H1 (cell line): ENCODE measurements around the gene PCED1B. TPM values are rescaled to one million over a fixed set of nuclear protein-coding genes. Genes with fewer than 3 reads are reported as not detected.

Experiments used
- CTCF ChIA-PET: fragments of 300-600 bp; sonication (Branson Sonifier 250); formaldehyde crosslinking; loops from one replicate; lab custom pipeline; 2021; ENCODE audit not compliant: partially characterized antibody; lab: Charles Lee
- POLR2A ChIA-PET: fragments of 300-600 bp; sonication (Branson Sonifier 250); formaldehyde crosslinking; loops from one replicate; lab custom pipeline; 2021; ENCODE audit warnings: inconsistent platforms; ENCODE audit not compliant: partially characterized antibody; lab: Charles Lee
- DNase-seq, 2 experiments: peaks; one replicate each; pipeline versions ENCODE4 v3.0.0 to v3.0.0-alpha.2; 2010 to 2022; ENCODE audit warnings: low spot score in 2 of 2, low read depth in 1 of 2, mixed read lengths in 1 of 2
- FAIRE-seq: peaks from 2 replicates; lab custom pipeline; 2011; peaks lifted over from hg19 to GRCh38; lab: Jason Lieb, UNC
- H2AFZ ChIP-seq: 2 replicates; pipeline ENCODE4 v1.8.1; 2012; ENCODE audit warnings: low read length, inconsistent platforms
- H2AK5ac ChIP-seq: 2 replicates; pipeline ENCODE4 v1.6.1; 2013; ENCODE audit warnings: low read depth, low read length
- H2BK120ac ChIP-seq: replicated peaks from 2 replicates; pipeline ENCODE3; 2013; ENCODE audit warnings: low read depth, low read length, inconsistent platforms
- H2BK12ac ChIP-seq: 2 replicates; pipeline ENCODE4 v1.6.1; 2013; ENCODE audit warnings: low read depth, low read length
- H2BK15ac ChIP-seq: 2 replicates; pipeline ENCODE4 v1.6.1; 2013; ENCODE audit warnings: low read length
- H2BK20ac ChIP-seq: 2 replicates; pipeline ENCODE4 v1.6.1; 2013; ENCODE audit warnings: low read length
- H2BK5ac ChIP-seq: 2 replicates; pipeline ENCODE4 v1.6.1; 2013; ENCODE audit warnings: low read depth, low read length
- H3K14ac ChIP-seq: 2 replicates; pipeline ENCODE4 v1.6.1; 2013; ENCODE audit warnings: inconsistent platforms; ENCODE audit not compliant: insufficient read length
- H3K18ac ChIP-seq: 2 replicates; pipeline ENCODE4 v1.6.1; 2013; ENCODE audit warnings: low read length; ENCODE audit errors: extremely low read depth
- H3K23ac ChIP-seq: 2 replicates; pipeline ENCODE4 v1.6.1; 2013; ENCODE audit warnings: inconsistent platforms; ENCODE audit not compliant: insufficient read length
- H3K23me2 ChIP-seq: 2 replicates; pipeline ENCODE4 v1.6.1; 2013; ENCODE audit warnings: low read depth, low read length
- H3K27ac ChIP-seq: 2 replicates; pipeline ENCODE4 v1.6.1; 2011; ENCODE audit warnings: low read depth, low read length, inconsistent platforms
- H3K27me3 ChIP-seq, 4 experiments: replicated peaks in 1 of 4; 1 replicate in 1 of 4; 2 replicates in 3 of 4; pipeline versions ENCODE4 v1.6.1 to v1.8.1; 2011 to 2013; ENCODE audit warnings: low read length in 3 of 4, mild to moderate bottlenecking in 3 of 4, inconsistent platforms in 2 of 4, mixed read lengths in 2 of 4, moderate library complexity in 1 of 4; ENCODE audit not compliant: control insufficient read depth in 3 of 4, insufficient read depth in 3 of 4; ENCODE audit errors: extremely low read depth in 1 of 4
- H3K36me3 ChIP-seq, 4 experiments: 2 replicates each; pipeline versions ENCODE4 v1.6.1 to v1.8.1; 2011 to 2013; ENCODE audit warnings: mild to moderate bottlenecking in 4 of 4, low read length in 3 of 4, moderate library complexity in 2 of 4, control low read depth in 1 of 4, inconsistent platforms in 1 of 4; ENCODE audit not compliant: insufficient read depth in 4 of 4, control insufficient read depth in 2 of 4
- H3K4ac ChIP-seq: replicated peaks from 2 replicates; pipeline ENCODE3; 2013; ENCODE audit warnings: low read length, low read depth, mixed read lengths, inconsistent platforms; ENCODE audit not compliant: insufficient read length
- H3K4me1 ChIP-seq, 4 experiments: replicated peaks in 1 of 4; 1 replicate in 1 of 4; 2 replicates in 3 of 4; pipeline versions ENCODE4 v1.6.1 to v1.8.1; 2011 to 2013; ENCODE audit warnings: low read length in 3 of 4, inconsistent platforms in 2 of 4, mixed read lengths in 1 of 4; ENCODE audit not compliant: insufficient read depth in 4 of 4, control insufficient read depth in 3 of 4
- H3K4me2 ChIP-seq, 2 experiments: 2 replicates each; pipeline versions ENCODE4 v1.6.1 to v1.8.1; 2011 to 2013; ENCODE audit warnings: low read depth in 2 of 2, low read length in 2 of 2, control low read depth in 1 of 2, inconsistent platforms in 1 of 2, mild to moderate bottlenecking in 1 of 2; ENCODE audit not compliant: insufficient read depth in 1 of 2
- H3K4me3 ChIP-seq, 4 experiments: fragments of 200-600, 300-600 bp in 1 of 4; sonication (generic), shearing (Covaris generic), sonication (Bioruptor Twin) in 1 of 4; 2 replicates each; pipeline versions ENCODE4 v1.5.1 to v1.8.1; 2011 to 2016; ENCODE audit warnings: low read length in 4 of 4, low read depth in 3 of 4, control low read depth in 2 of 4, inconsistent platforms in 2 of 4, mild to moderate bottlenecking in 2 of 4, mixed read lengths in 1 of 4, moderate library complexity in 1 of 4; ENCODE audit not compliant: insufficient read depth in 2 of 4; ENCODE audit errors: extremely low read depth in 1 of 4
- H3K56ac ChIP-seq: replicated peaks from 2 replicates; pipeline ENCODE3; 2013; ENCODE audit warnings: low read depth, mild to moderate bottlenecking, mixed read lengths, low read length, inconsistent platforms; ENCODE audit not compliant: insufficient read length
- H3K79me1 ChIP-seq: 2 replicates; pipeline ENCODE4 v1.6.1; 2013; ENCODE audit warnings: low read depth, low read length, control low read depth
- H3K79me2 ChIP-seq, 2 experiments: 2 replicates each; pipeline versions ENCODE4 v1.6.1 to v1.8.1; 2012 to 2013; ENCODE audit warnings: low read length in 2 of 2, mild to moderate bottlenecking in 2 of 2, inconsistent platforms in 1 of 2; ENCODE audit not compliant: insufficient read depth in 2 of 2, control insufficient read depth in 1 of 2
- H3K9ac ChIP-seq, 4 experiments: replicated peaks in 1 of 4; 1 replicate in 1 of 4; 2 replicates in 3 of 4; pipeline versions ENCODE4 v1.6.1 to v1.8.1; 2011 to 2013; ENCODE audit warnings: low read depth in 3 of 4, low read length in 3 of 4, control low read depth in 2 of 4, mild to moderate bottlenecking in 2 of 4, moderate library complexity in 2 of 4, inconsistent platforms in 1 of 4; ENCODE audit errors: extremely low read depth in 1 of 4
- H3K9me3 ChIP-seq, 2 experiments: 2 replicates each; pipeline versions ENCODE4 v1.6.1 to v1.8.1; 2012 to 2013; ENCODE audit warnings: mild to moderate bottlenecking in 2 of 2, moderate library complexity in 2 of 2, control low read depth in 1 of 2, inconsistent platforms in 1 of 2, low read depth in 1 of 2, low read length in 1 of 2, mixed read lengths in 1 of 2; ENCODE audit not compliant: insufficient read depth in 2 of 2
- H4K20me1 ChIP-seq, 2 experiments: replicated peaks in 1 of 2; 2 replicates each; pipeline versions ENCODE3 to v1.8.1; 2011 to 2013; ENCODE audit warnings: inconsistent platforms in 2 of 2, low read length in 2 of 2, mild to moderate bottlenecking in 1 of 2; ENCODE audit not compliant: insufficient read depth in 2 of 2, control insufficient read depth in 1 of 2
- H4K5ac ChIP-seq: 2 replicates; pipeline ENCODE4 v1.6.1; 2013; ENCODE audit warnings: low read length, low read depth, mixed read lengths, inconsistent platforms; ENCODE audit not compliant: insufficient read length
- H4K8ac ChIP-seq: 2 replicates; pipeline ENCODE4 v1.8.0; 2013; ENCODE audit warnings: mild to moderate bottlenecking, moderate library complexity, low read length, inconsistent platforms; ENCODE audit not compliant: insufficient read depth; ENCODE audit errors: extremely low read depth
- H4K91ac ChIP-seq: replicated peaks from 2 replicates; pipeline ENCODE3; 2013; ENCODE audit warnings: low read length, mixed read lengths, inconsistent platforms; ENCODE audit not compliant: insufficient read length
- EZH2 ChIP-seq: fragments of 200-600 bp; sonication (generic); IDR thresholded peaks from 2 replicates; pipeline ENCODE4 v1.7.1; 2012; ENCODE audit warnings: low read depth, mild to moderate bottlenecking, moderate library complexity, low read length, inconsistent platforms; ENCODE audit not compliant: severe bottlenecking
- GABPA ChIP-seq: IDR thresholded peaks from 2 replicates; pipeline ENCODE4 v1.6.1; 2011; ENCODE audit warnings: mild to moderate bottlenecking, low read length, moderate library complexity, borderline replicate concordance; ENCODE audit not compliant: insufficient read depth
- HDAC6 ChIP-seq: IDR thresholded peaks from one replicate; pipeline ENCODE4 v1.7.1; 2012; ENCODE audit warnings: low read depth, mild to moderate bottlenecking, inconsistent platforms, low read length, moderate library complexity
- JUND ChIP-seq: IDR thresholded peaks from 2 replicates; pipeline ENCODE4 v1.6.1; 2011; ENCODE audit warnings: mild to moderate bottlenecking, improper control_type of control experiment, low read length
- KDM5A ChIP-seq: fragments of 200-600 bp; IDR thresholded peaks from 2 replicates; pipeline ENCODE4 v1.7.1; 2012; ENCODE audit warnings: mild to moderate bottlenecking, low read length, inconsistent platforms, mixed read lengths
- RNF2 ChIP-seq: fragments of 200-900, 300-1000 bp; sonication (generic); IDR thresholded peaks from 2 replicates; pipeline ENCODE4 v1.7.1; 2016; ENCODE audit warnings: borderline replicate concordance, low read depth, mild to moderate bottlenecking, antibody characterized with exemption, low read length; ENCODE audit not compliant: poor library complexity, severe bottlenecking; ENCODE audit errors: missing control alignments
- SAP30 ChIP-seq: fragments of 300-600 bp; sonication (generic); IDR thresholded peaks from 2 replicates; pipeline ENCODE4 v1.7.1; 2012; ENCODE audit warnings: low read length, moderate library complexity, mild to moderate bottlenecking, inconsistent platforms; ENCODE audit not compliant: insufficient read depth, insufficient replicate concordance
- SIX5 ChIP-seq: IDR thresholded peaks from 2 replicates; pipeline ENCODE4 v1.6.1; 2011; ENCODE audit warnings: mild to moderate bottlenecking, low read depth, low read length
- SP2 ChIP-seq: IDR thresholded peaks from 2 replicates; pipeline ENCODE4 v1.6.1; 2012; ENCODE audit warnings: mild to moderate bottlenecking, low read length, inconsistent platforms
- USF2 ChIP-seq: IDR thresholded peaks from 2 replicates; pipeline ENCODE4 v1.6.1; 2011; ENCODE audit warnings: low read length, improper control_type of control experiment
- YY1 ChIP-seq: IDR thresholded peaks from 2 replicates; pipeline ENCODE4 v1.6.1; 2011; ENCODE audit warnings: low read depth, mild to moderate bottlenecking, low read length
- ZNF274 ChIP-seq: IDR thresholded peaks from 2 replicates; pipeline ENCODE4 v1.7.0; 2012; ENCODE audit warnings: low read length, borderline replicate concordance; ENCODE audit errors: extremely low read depth
- WGBS, 2 experiments: shearing (Covaris generic) in 1 of 2; methylation state at CpG; one replicate each; pipeline versions ENCODE4 v1.1.6 to v1.1.7; 2013 to 2015; ENCODE audit warnings: low lambda C conversion rate in 2 of 2, mixed read lengths in 2 of 2, inconsistent platforms in 1 of 2, low coverage in 1 of 2, missing lambda C conversion rate in 1 of 2; ENCODE audit not compliant: insufficient replicate concordance in 2 of 2, insufficient coverage in 1 of 2, insufficient read length in 1 of 2; ENCODE audit errors: extremely low coverage in 1 of 2, missing lambda C conversion rate in 1 of 2; 5-methylcytosine and 5-hydroxymethylcytosine counted together
- polyA plus RNA-seq, 7 experiments: library from polyadenylated mRNA; depleted of rRNA in 3 of 7; stranded (reverse) in 5 of 7; unstranded in 2 of 7; fragments of >200 nt in 5 of 7; fragments of 200-250 nt in 2 of 7; gene quantifications; 1 replicate in 5 of 7; 2 replicates in 1 of 7; 4 replicates in 1 of 7; pipeline versions ENCODE4 v1.2.1 to v1.2.3, GENCODE V29; 2011 to 2013; ENCODE audit warnings: missing spikeins in 2 of 7, mixed read lengths in 2 of 7
- total RNA-seq: library from RNA; stranded (reverse); fragmentation: NEBNext Ultra II Directional; extraction: Animal tissue kit (Norgen Biotek cat#: 25700); gene quantifications from 2 replicates; pipeline ENCODE4 v1.2.1, GENCODE V29; 2021

The PCED1B gene
- total and polyA plus RNA-seq, 2 of the 8 experiments (the other 6 are each of a cell fraction or from before 2014, with no cell fraction given) = 4.7 to 5.4 TPM

GRCh38 chr12:47184229-47184628 lies 104.8 kb downstream of the PCED1B start:
- Histone ChIP-seq H3K27me3 (no peaks in the 10 kb centered on the region), H2BK120ac (no peak overlapping the region), H4K20me1 (no peaks in the 10 kb centered on the region), H3K4me2 (no peak overlapping the region), H3K36me3 (no peaks in the 10 kb centered on the region; a peak in 1 of 8 replicates), H3K23me2 (no peaks in the 10 kb centered on the region), H3K79me1 (no peaks in the 10 kb centered on the region), H3K4ac (no peak overlapping the region), H4K5ac (no peak overlapping the region), H3K14ac (no peak overlapping the region), H4K8ac (no peak overlapping the region), H4K91ac (no peak overlapping the region), H2BK5ac (no peak overlapping the region), H2BK20ac (no peak overlapping the region), H3K18ac (no peak overlapping the region), H3K79me2 (no peaks in the 10 kb centered on the region), H3K56ac (no peak overlapping the region), H3K27ac (no peak overlapping the region), H2BK15ac (no peak overlapping the region), H3K9ac (no peak overlapping the region), H2AK5ac (no peak overlapping the region), H3K9me3 (no peaks in the 10 kb centered on the region), H3K4me3 (no peak overlapping the region), H3K23ac (no peak overlapping the region), H2AFZ (no peak overlapping the region), H3K4me1 (peaks cover 0 to 2% (median 0%) of the 10 kb centered on the region in 4 experiments; a peak in 1 of 7 replicates), H2BK12ac (no peak overlapping the region)
- FAIRE-seq (no peak), DNase-seq (no peak)
- CTCF ChIA-PET = interaction anchor here (1.0 to 1.6 kb wide), 3 partner anchors 18 to 42 kb away, joined by 3 to 7 read pairs (median 3); no protein-coding TSS in a partner anchor
- POLR2A ChIA-PET = no interaction called here
- TF ChIP-seq SIX5 (no peak), ZNF274 (no peak), HDAC6 (no peak), JUND (no peak), KDM5A (no peak), EZH2 (no peak), SP2 (no peak), USF2 (no peak), SAP30 (no peak), GABPA (no peak), YY1 (no peak), RNF2 (no peak)
- WGBS, 2 experiments = 83% methylated on average over 3 of the region's 3 CpGs; no CpG with 5 or more reads in 1 of the 2 experiments
